Measurements from ENCODE around the gene RGP1. TPM values are rescaled to one million over a fixed set of nuclear protein-coding genes. Genes with fewer than 3 reads are reported as not detected.

The RGP1 gene
- total RNA-seq, 1 experiment from 2014 or later, result 13.8 TPM

DNA sequence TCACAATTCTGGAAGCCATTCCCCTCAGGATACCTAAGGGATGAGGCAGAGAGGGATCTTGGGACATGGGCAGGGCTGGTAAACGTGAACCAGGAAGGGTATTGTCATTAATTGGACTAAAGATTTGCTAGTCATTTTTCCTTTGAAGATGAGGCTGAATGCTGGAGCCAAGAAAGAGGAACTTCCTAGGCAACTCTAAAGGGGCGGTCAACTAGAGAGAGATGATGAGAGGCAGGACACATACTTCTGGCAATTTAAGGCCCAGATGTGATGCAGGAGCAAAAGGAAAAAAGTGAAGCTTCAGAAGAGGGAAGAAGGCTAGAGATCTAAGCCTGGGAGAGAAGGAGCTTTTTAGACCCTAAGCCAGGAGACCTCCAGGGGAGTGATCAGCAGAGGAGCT lies 5.6 kb upstream of the RGP1 start:
- ChIA-PET CTCF (no interaction called here), POLR2A (ENCODE audit: unreplicated experiment) (no interaction called here)
- Histone ChIP-seq H3K9ac (ENCODE audit: low read length) (no peak overlapping the region), H3K4me3 (ENCODE audit: low read length) (no peak overlapping the region), H3K4me2 (ENCODE audit: low read length) (no peak overlapping the region), H3K9me2 (replicated peaks; ENCODE audit: low read length) (no peaks in the 10 kb centered on the region), H2AFZ (ENCODE audit: low read length) (no peak overlapping the region), H4K20me1 (ENCODE audit: low read length) (peaks cover 29% of the 10 kb centered on the region), H3K79me2 (ENCODE audit: low read length) (peaks cover 52% of the 10 kb centered on the region), H3K4me1 (ENCODE audit: insufficient read depth, low read length) (peaks cover 13% of the 10 kb centered on the region), H3K27ac (ENCODE audit: low read length) (no peak overlapping the region), H3K27me3 (ENCODE audit: low read length) (no peaks in the 10 kb centered on the region), H3K9me3 (ENCODE audit: low read length) (no peaks in the 10 kb centered on the region), H3K36me3 (ENCODE audit: low read depth, low read length) (peaks cover 40% of the 10 kb centered on the region; the same call in 1 of the 2 replicates), H3F3A (ENCODE audit: low read length, unreplicated experiment) (no peaks in the 10 kb centered on the region)
- ATAC-seq (no peak), DNase-seq (no peak)
- intact Hi-C loops (cut with micrococcal nuclease), result no loop called here
- TF ChIP-seq EZH2phosphoT487 (IDR thresholded peaks at IDR 0.05; ENCODE audit: borderline replicate concordance, low read length), result no peak
- TF ChIP-seq, protein P1, sequence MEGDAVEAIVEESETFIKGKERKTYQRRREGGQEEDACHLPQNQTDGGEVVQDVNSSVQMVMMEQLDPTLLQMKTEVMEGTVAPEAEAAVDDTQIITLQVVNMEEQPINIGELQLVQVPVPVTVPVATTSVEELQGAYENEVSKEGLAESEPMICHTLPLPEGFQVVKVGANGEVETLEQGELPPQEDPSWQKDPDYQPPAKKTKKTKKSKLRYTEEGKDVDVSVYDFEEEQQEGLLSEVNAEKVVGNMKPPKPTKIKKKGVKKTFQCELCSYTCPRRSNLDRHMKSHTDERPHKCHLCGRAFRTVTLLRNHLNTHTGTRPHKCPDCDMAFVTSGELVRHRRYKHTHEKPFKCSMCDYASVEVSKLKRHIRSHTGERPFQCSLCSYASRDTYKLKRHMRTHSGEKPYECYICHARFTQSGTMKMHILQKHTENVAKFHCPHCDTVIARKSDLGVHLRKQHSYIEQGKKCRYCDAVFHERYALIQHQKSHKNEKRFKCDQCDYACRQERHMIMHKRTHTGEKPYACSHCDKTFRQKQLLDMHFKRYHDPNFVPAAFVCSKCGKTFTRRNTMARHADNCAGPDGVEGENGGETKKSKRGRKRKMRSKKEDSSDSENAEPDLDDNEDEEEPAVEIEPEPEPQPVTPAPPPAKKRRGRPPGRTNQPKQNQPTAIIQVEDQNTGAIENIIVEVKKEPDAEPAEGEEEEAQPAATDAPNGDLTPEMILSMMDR (conservative IDR thresholded peaks at IDR 0.05; ENCODE audit: low read depth, low read length), result no peak
- no peak for TF ChIP-seq EZH2 (IDR thresholded peaks at IDR 0.05; ENCODE audit: low read length, unreplicated experiment)
- no TSS peak for BruUV-seq (replicated peaks)

DNA sequence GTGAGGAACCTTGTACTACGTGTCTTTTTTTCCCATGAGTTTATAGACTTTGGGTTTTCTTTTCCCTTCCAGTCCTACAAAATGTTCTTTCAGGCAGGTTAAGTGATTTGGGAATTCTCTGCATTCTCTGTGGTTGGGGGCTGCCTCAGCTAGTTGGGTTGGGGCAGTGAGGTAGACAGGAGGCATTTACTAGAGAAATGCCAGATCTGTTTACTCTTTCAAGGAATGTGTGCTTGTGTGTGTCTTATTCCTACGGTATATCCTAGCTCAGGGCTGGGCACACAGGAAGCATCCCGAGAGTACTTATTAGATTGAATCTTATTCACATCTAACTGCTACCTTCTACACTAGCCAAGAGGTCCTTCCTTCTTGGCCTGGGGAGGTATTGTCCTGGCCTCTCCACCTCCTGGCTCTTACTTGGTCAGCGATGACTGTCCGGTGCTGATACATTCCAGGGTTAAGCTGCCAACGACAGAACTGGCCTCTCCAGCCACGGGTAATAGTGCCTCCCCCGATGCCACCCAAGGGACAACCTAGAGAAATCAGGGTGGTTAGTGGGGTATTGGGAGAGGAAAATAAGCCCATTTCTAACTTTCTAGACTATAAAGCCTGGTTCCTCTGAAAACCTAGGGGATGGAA lies 5.1 kb upstream of the RGP1 start:
- no peaks in the 10 kb centered on the region for H3F3A ChIP-seq (ENCODE audit: low read length, unreplicated experiment)
- H3K79me2 ChIP-seq (ENCODE audit: low read length), result peaks cover 57% of the 10 kb centered on the region
- H3K9me2 ChIP-seq (replicated peaks; ENCODE audit: low read length), result no peaks in the 10 kb centered on the region
- no peak for DNase-seq
- intact Hi-C loops (cut with micrococcal nuclease), result no loop called here
- TF ChIP-seq EZH2 (IDR thresholded peaks at IDR 0.05; ENCODE audit: low read length, unreplicated experiment) (no peak), EZH2phosphoT487 (IDR thresholded peaks at IDR 0.05; ENCODE audit: borderline replicate concordance, low read length) (no peak)
- TF ChIP-seq, protein P1 (conservative IDR thresholded peaks at IDR 0.05; ENCODE audit: low read depth, low read length), result no peak
- peaks cover 35% of the 10 kb centered on the region; the same call in 1 of the 2 replicates for H3K36me3 ChIP-seq (ENCODE audit: low read depth, low read length)
- H3K4me1 ChIP-seq (ENCODE audit: insufficient read depth, low read length), result peaks cover 13% of the 10 kb centered on the region
- no TSS peak for BruUV-seq (replicated peaks)
- CTCF ChIA-PET, result no interaction called here
- H3K9me3 ChIP-seq (ENCODE audit: low read length), result no peaks in the 10 kb centered on the region
- no peak overlapping the region for H3K27ac ChIP-seq (ENCODE audit: low read length)
- POLR2A ChIA-PET (ENCODE audit: unreplicated experiment), result no interaction called here
- H3K27me3 ChIP-seq (ENCODE audit: low read length), result no peaks in the 10 kb centered on the region
- no peak overlapping the region for H3K9ac ChIP-seq (ENCODE audit: low read length)
- H3K4me2 ChIP-seq (ENCODE audit: low read length), result no peak overlapping the region
- H2AFZ ChIP-seq (ENCODE audit: low read length), result no peak overlapping the region
- H4K20me1 ChIP-seq (ENCODE audit: low read length), result peaks cover 29% of the 10 kb centered on the region
- H3K4me3 ChIP-seq (ENCODE audit: low read length), result no peak overlapping the region
- ATAC-seq, result no peak

DNA sequence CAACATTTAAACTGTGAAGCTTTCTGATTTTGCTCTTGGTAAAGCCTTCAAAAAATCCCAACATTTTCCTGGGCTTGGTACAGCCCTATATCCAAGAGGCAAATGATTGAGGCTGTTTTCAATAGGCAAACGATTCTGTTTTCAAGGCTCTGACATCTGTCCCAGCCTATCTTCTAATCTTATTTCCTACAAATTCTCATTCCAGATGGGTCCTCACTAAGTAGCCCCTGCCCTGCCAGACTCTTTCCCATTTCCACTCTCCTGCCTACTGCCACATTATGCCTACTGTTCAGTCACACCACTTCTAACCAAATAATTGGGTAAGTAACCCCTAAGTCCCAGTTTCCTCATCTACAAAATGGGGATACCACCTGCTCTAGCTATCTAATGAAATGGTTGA lies 3.5 kb upstream of the RGP1 start:
- H3K9ac ChIP-seq (ENCODE audit: low read length), result peak overlapping the region; percentile 91; the same call in 1 of the 2 replicates
- ATAC-seq, result no peak
- H3K9me3 ChIP-seq (ENCODE audit: low read length), result no peaks in the 10 kb centered on the region
- H4K20me1 ChIP-seq (ENCODE audit: low read length), result peaks cover 29% of the 10 kb centered on the region
- H3K4me1 ChIP-seq (ENCODE audit: insufficient read depth, low read length), result peaks cover 22% of the 10 kb centered on the region
- intact Hi-C loops (cut with micrococcal nuclease), result no loop called here
- H3F3A ChIP-seq (ENCODE audit: low read length, unreplicated experiment), result no peaks in the 10 kb centered on the region
- peaks cover 27% of the 10 kb centered on the region; the same call in 1 of the 2 replicates for H3K36me3 ChIP-seq (ENCODE audit: low read depth, low read length)
- no peaks in the 10 kb centered on the region for H3K27me3 ChIP-seq (ENCODE audit: low read length)
- no peak for DNase-seq
- H3K4me2 ChIP-seq (ENCODE audit: low read length), result peak overlapping the region; percentile 98
- H3K27ac ChIP-seq (ENCODE audit: low read length), result no peak overlapping the region
- ChIA-PET CTCF (interaction anchor here (1.0 kb wide), 1 partner anchor 45 kb away, joined by 3 read pairs; no protein-coding TSS in a partner anchor), POLR2A (ENCODE audit: unreplicated experiment) (no interaction called here)
- BruUV-seq (replicated peaks), result no TSS peak
- H3K4me3 ChIP-seq (ENCODE audit: low read length), result peak overlapping the region; percentile 95
- no peaks in the 10 kb centered on the region for H3K9me2 ChIP-seq (replicated peaks; ENCODE audit: low read length)
- H2AFZ ChIP-seq (ENCODE audit: low read length), result no peak overlapping the region
- H3K79me2 ChIP-seq (ENCODE audit: low read length), result peaks cover 70% of the 10 kb centered on the region
- TF ChIP-seq EZH2phosphoT487 (IDR thresholded peaks at IDR 0.05; ENCODE audit: borderline replicate concordance, low read length) (no peak), EZH2 (IDR thresholded peaks at IDR 0.05; ENCODE audit: low read length, unreplicated experiment) (no peak)
- TF ChIP-seq, protein P1 (conservative IDR thresholded peaks at IDR 0.05; ENCODE audit: low read depth, low read length), result no peak

Measured in PC-3 (cell line).